ENCODE measurements around the gene CACNA1C. TPM values are rescaled to one million over a fixed set of nuclear protein-coding genes. Genes with fewer than 3 reads are reported as not detected.

The CACNA1C gene
- total RNA-seq, 2 donors from 2014 or later, result 0.86 to 6.3 TPM

- Histone ChIP-seq H3K9me3 (ENCODE audit: control insufficient read depth, low read length) (no peaks in the 10 kb centered on the region), H3K27ac (ENCODE audit: low read depth, low read length) (no peak overlapping the region), H3K4me1 (ENCODE audit: control insufficient read depth, insufficient read depth, low read length) (no peaks in the 10 kb centered on the region), H3K36me3 (ENCODE audit: control insufficient read depth, insufficient read depth, low read length) (no peaks in the 10 kb centered on the region), H3K4me3 (ENCODE audit: low read length) (no peak overlapping the region), H3K27me3 (ENCODE audit: control insufficient read depth, insufficient read depth, low read length, poor library complexity, severe bottlenecking) (no peaks in the 10 kb centered on the region), H3K9ac (ENCODE audit: extremely low read depth, low read length, poor library complexity, severe bottlenecking) (no peak overlapping the region)
- H3K4me3 Mint-ChIP-seq, result no peak overlapping the region
- H3K27ac Mint-ChIP-seq, result no peak overlapping the region
- 88 to 92% methylated on average over 4 of the region's 4 CpGs for WGBS, 2 experiments (ENCODE audit: insufficient coverage in 1 of 2, insufficient read length in 1 of 2)
- H3K36me3 Mint-ChIP-seq (ENCODE audit: low read depth), result no peaks in the 10 kb centered on the region
- TF ChIP-seq CTCF (conservative IDR thresholded peaks at IDR 0.05), result no peak
- H3K27me3 Mint-ChIP-seq (ENCODE audit: insufficient read depth), result peaks cover 1% of the 10 kb centered on the region
- H3K9me3 Mint-ChIP-seq, result no peaks in the 10 kb centered on the region
- DNase-seq, result no peak
- no peaks in the 10 kb centered on the region for H3K4me1 Mint-ChIP-seq
Measured at GRCh38 chr12:2451025-2451424, 398.2 kb downstream of the CACNA1C start.

- Mint-ChIP-seq H3K4me3 (no peak overlapping the region), H3K4me1 (no peaks in the 10 kb centered on the region), H3K27me3 (ENCODE audit: insufficient read depth) (peaks cover 1% of the 10 kb centered on the region), H3K9me3 (no peaks in the 10 kb centered on the region), H3K27ac (no peak overlapping the region), H3K36me3 (ENCODE audit: low read depth) (no peaks in the 10 kb centered on the region)
- Histone ChIP-seq H3K9me3 (ENCODE audit: control insufficient read depth, low read length) (no peaks in the 10 kb centered on the region), H3K36me3 (ENCODE audit: control insufficient read depth, insufficient read depth, low read length) (no peaks in the 10 kb centered on the region), H3K27ac (ENCODE audit: low read depth, low read length) (no peak overlapping the region), H3K4me1 (ENCODE audit: control insufficient read depth, insufficient read depth, low read length) (no peaks in the 10 kb centered on the region), H3K27me3 (ENCODE audit: control insufficient read depth, insufficient read depth, low read length, poor library complexity, severe bottlenecking) (no peaks in the 10 kb centered on the region), H3K4me3 (ENCODE audit: low read length) (no peak overlapping the region), H3K9ac (ENCODE audit: extremely low read depth, low read length, poor library complexity, severe bottlenecking) (no peak overlapping the region)
- TF ChIP-seq CTCF (conservative IDR thresholded peaks at IDR 0.05), result peak; percentile 52
- 79 to 87% methylated on average over 3 to 5 of the region's 5 CpGs for WGBS, 2 experiments (ENCODE audit: insufficient coverage in 1 of 2, insufficient read length in 1 of 2)
- no peak for DNase-seq
Measured at GRCh38 chr12:2451497-2451896, 398.7 kb downstream of the CACNA1C start.

GRCh38 chr12:2453076-2453760 is 400.4 kb downstream of the CACNA1C start:
- peaks cover 1% of the 10 kb centered on the region for H3K27me3 Mint-ChIP-seq (ENCODE audit: insufficient read depth)
- no peak for DNase-seq
- Histone ChIP-seq H3K4me3 (ENCODE audit: low read length) (no peak overlapping the region), H3K9ac (ENCODE audit: extremely low read depth, low read length, poor library complexity, severe bottlenecking) (no peak overlapping the region), H3K36me3 (ENCODE audit: control insufficient read depth, insufficient read depth, low read length) (no peaks in the 10 kb centered on the region), H3K27me3 (ENCODE audit: control insufficient read depth, insufficient read depth, low read length, poor library complexity, severe bottlenecking) (no peaks in the 10 kb centered on the region), H3K9me3 (ENCODE audit: control insufficient read depth, low read length) (no peaks in the 10 kb centered on the region), H3K4me1 (ENCODE audit: control insufficient read depth, insufficient read depth, low read length) (no peaks in the 10 kb centered on the region), H3K27ac (ENCODE audit: low read depth, low read length) (no peak overlapping the region)
- no peaks in the 10 kb centered on the region for H3K9me3 Mint-ChIP-seq
- TF ChIP-seq CTCF (conservative IDR thresholded peaks at IDR 0.05), result no peak
- H3K4me1 Mint-ChIP-seq, result peaks cover 4% of the 10 kb centered on the region
- H3K4me3 Mint-ChIP-seq, result no peak overlapping the region
- H3K27ac Mint-ChIP-seq, result no peak overlapping the region
- 85 to 89% methylated on average over 10 to 15 of the region's 15 CpGs for WGBS, 2 experiments (ENCODE audit: insufficient coverage in 1 of 2, insufficient read length in 1 of 2)
- H3K36me3 Mint-ChIP-seq (ENCODE audit: low read depth), result no peaks in the 10 kb centered on the region

Measured in endodermal cell (in vitro differentiated cells).